Mammary epithelial cell (primary cell): ENCODE results near the gene LRP8.

Source experiments
- EZH2 ChIP-seq: IDR thresholded peaks from 2 replicates; pipeline ENCODE4 v1.6.1; 2012; ENCODE audit warnings: low read length, inconsistent platforms, borderline replicate concordance
- TF ChIP-seq, protein P1 (sequence below), 2 donors: IDR thresholded peaks in 1 of 2; conservative IDR thresholded peaks in 1 of 2; 2 replicates each; pipeline ENCODE4 v1.5.1; 2011 to 2012; ENCODE audit warnings: inconsistent platforms in 2 of 2, low read length in 2 of 2, mild to moderate bottlenecking in 2 of 2, control low read depth in 1 of 2, low read depth in 1 of 2; ENCODE audit not compliant: insufficient read depth in 1 of 2; ENCODE audit errors: extremely low read depth in 1 of 2

DNA sequence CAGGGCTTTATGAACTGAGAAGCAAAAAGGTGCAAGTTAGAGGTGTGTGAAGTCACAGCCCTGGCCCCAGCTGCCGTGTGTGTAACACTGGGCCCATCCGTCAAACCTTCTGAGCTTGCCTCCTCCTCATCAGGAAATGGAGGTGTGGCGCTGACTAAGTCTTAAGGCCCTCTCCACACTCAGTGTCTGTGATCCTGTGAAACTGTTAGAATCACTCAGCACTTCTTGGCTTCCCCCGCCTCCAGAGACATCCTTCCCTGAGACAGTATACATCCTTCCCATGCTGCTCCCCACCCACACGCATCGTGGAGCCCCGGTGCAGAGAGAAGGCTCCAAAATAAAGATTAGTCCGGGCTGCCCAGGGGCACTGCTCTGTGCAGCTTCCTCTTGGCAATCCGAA is 33.3 kb downstream of the LRP8 start:
- TF ChIP-seq, protein P1, sequence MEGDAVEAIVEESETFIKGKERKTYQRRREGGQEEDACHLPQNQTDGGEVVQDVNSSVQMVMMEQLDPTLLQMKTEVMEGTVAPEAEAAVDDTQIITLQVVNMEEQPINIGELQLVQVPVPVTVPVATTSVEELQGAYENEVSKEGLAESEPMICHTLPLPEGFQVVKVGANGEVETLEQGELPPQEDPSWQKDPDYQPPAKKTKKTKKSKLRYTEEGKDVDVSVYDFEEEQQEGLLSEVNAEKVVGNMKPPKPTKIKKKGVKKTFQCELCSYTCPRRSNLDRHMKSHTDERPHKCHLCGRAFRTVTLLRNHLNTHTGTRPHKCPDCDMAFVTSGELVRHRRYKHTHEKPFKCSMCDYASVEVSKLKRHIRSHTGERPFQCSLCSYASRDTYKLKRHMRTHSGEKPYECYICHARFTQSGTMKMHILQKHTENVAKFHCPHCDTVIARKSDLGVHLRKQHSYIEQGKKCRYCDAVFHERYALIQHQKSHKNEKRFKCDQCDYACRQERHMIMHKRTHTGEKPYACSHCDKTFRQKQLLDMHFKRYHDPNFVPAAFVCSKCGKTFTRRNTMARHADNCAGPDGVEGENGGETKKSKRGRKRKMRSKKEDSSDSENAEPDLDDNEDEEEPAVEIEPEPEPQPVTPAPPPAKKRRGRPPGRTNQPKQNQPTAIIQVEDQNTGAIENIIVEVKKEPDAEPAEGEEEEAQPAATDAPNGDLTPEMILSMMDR (conservative IDR thresholded peaks at IDR 0.05 in 1 of 2, IDR thresholded peaks at IDR 0.05 in 1 of 2; ENCODE audit: extremely low read depth in 1 of 2, insufficient read depth in 1 of 2, low read depth in 1 of 2, low read length in 2 of 2), result no peak
- no peak for TF ChIP-seq EZH2
